A549 (cell line): ENCODE data around the gene FBXL13.

Experiments
- CHD4 ChIP-seq: fragments of 200-600 bp; sonication (generic); IDR thresholded peaks from 2 replicates; pipeline ENCODE4 v1.6.1; 2016; ENCODE audit warnings: antibody characterized with exemption, mild to moderate bottlenecking, borderline replicate concordance
- CTCF ChIP-seq: fragments of >200 bp; sonication (Bioruptor Twin); formaldehyde crosslinking; IDR thresholded peaks from 3 replicates; pipeline ENCODE4 v1.5.1; 2016
- EHF ChIP-seq: fragments of 250-450 bp; sonication (Bioruptor Pico); IDR thresholded peaks from 2 replicates; pipeline ENCODE4 v1.5.0; 2020; ENCODE audit warnings: mild to moderate bottlenecking
- GATA3 ChIP-seq: IDR thresholded peaks from 2 replicates; pipeline ENCODE4 v1.6.1; 2012; ENCODE audit warnings: borderline replicate concordance
- HMGXB4 ChIP-seq: fragments of 250-450 bp; sonication (Bioruptor Pico); IDR thresholded peaks from 2 replicates; pipeline ENCODE4 v1.5.0; 2021; ENCODE audit warnings: mild to moderate bottlenecking, moderate library complexity, borderline replicate concordance
- JUNB ChIP-seq: fragments of >200 bp; sonication (Bioruptor Twin); formaldehyde crosslinking; IDR thresholded peaks from 2 replicates; pipeline ENCODE4 v1.6.1; 2016
- KDM1A ChIP-seq: fragments of 200-600 bp; sonication (generic); IDR thresholded peaks from 2 replicates; pipeline ENCODE4 v1.6.1; 2016; ENCODE audit warnings: low read depth, mild to moderate bottlenecking
- MYC ChIP-seq: IDR thresholded peaks from 2 replicates; pipeline ENCODE4 v1.6.1; 2012; ENCODE audit warnings: mild to moderate bottlenecking, inconsistent platforms, low read length, improper control_type of control experiment, borderline replicate concordance
- NFE2L2 ChIP-seq: fragments of 150-350 bp; conservative IDR thresholded peaks from 2 replicates; pipeline ENCODE4 v1.6.1; 2014; ENCODE audit warnings: low read length
- PBX3 ChIP-seq: IDR thresholded peaks from 2 replicates; pipeline ENCODE4 v1.6.1; 2012
- POLR2A ChIP-seq: IDR thresholded peaks from 2 replicates; pipeline ENCODE4 v1.6.1; 2012; ENCODE audit warnings: mild to moderate bottlenecking, low read length
- POLR2AphosphoS2 ChIP-seq: conservative IDR thresholded peaks from 2 replicates; pipeline ENCODE4 v1.6.1; 2012; ENCODE audit warnings: low read length, improper control_type of control experiment, inconsistent platforms

GRCh38 chr7:103048833-103049232, 25.8 kb downstream of the FBXL13 start:
- TF ChIP-seq EHF (CRISPR knock-in tag) (no peak), JUNB (no peak), CHD4 (no peak), GATA3 (no peak), POLR2A (no peak), CTCF (no peak), NFE2L2 (no peak), KDM1A (no peak), HMGXB4 (CRISPR knock-in tag) (no peak), PBX3 (no peak), POLR2AphosphoS2 (no peak), MYC (no peak)
